ENCODE measurements around the gene MAP4K4.
"Not testable (repeated sequence)": the region's sequence is repeated elsewhere in the genome, so short reads cannot be mapped to it uniquely, and the experiment has no call there.

Gene MAP4K4

GRCh38 chr2:101754618-101755017 lies 57.1 kb downstream of the MAP4K4 start:
- Histone ChIP-seq H3K27ac (peak overlapping the region in 1 of 21 experiments; percentile 1), H3K4me3 (no peak overlapping the region)

- peak overlapping the region in 1 of 21 experiments; percentile 12 for H3K27ac ChIP-seq
- H3K4me3 ChIP-seq: no peak overlapping the region
Measured at GRCh38 chr2:101756266-101756665, 58.8 kb downstream of the MAP4K4 start.

- Histone ChIP-seq H3K4me3 (no peak overlapping the region), H3K27ac (peak overlapping the region in 3 of 21 experiments; percentile 15 to 67 (median 58))
Measured at GRCh38 chr2:101758001-101758400, 60.5 kb downstream of the MAP4K4 start.

- Histone ChIP-seq H3K27ac (peak overlapping the region in 3 of 21 experiments; percentile 30 to 67 (median 44)), H3K4me3 (no peak overlapping the region)
Measured at GRCh38 chr2:101759162-101759561, 61.7 kb downstream of the MAP4K4 start.

GRCh38 chr2:101762451-101763171 lies 65.1 kb downstream of the MAP4K4 start:
- Histone ChIP-seq H3K27ac (peak overlapping the region in 8 of 21 experiments; percentile 5 to 69 (median 22)), H3K4me3 (no peak overlapping the region)

- Histone ChIP-seq H3K27ac (no peak overlapping the region), H3K4me3 (no peak overlapping the region)
Measured at GRCh38 chr2:101763496-101764333, 66.2 kb downstream of the MAP4K4 start.

GRCh38 chr2:101766337-101766736 lies 68.8 kb downstream of the MAP4K4 start:
- H3K4me3 ChIP-seq: no peak overlapping the region
- peak overlapping the region in 10 of 21 experiments; percentile 2 to 71 (median 42) for H3K27ac ChIP-seq

- Histone ChIP-seq H3K27ac (peak overlapping the region in 12 of 21 experiments; percentile 6 to 71 (median 41)), H3K4me3 (no peak overlapping the region)
Measured at GRCh38 chr2:101766871-101767739, 69.6 kb downstream of the MAP4K4 start.

GRCh38 chr2:101768556-101769220 lies 71.2 kb downstream of the MAP4K4 start:
- Histone ChIP-seq H3K27ac (peak overlapping the region in 4 of 21 experiments; percentile 1 to 71 (median 40)), H3K4me3 (no peak overlapping the region)

- H3K27ac ChIP-seq, H3K4me3 ChIP-seq: not testable (repeated sequence)
Measured at GRCh38 chr2:101769726-101770125, 72.2 kb downstream of the MAP4K4 start.

- Histone ChIP-seq H3K4me3 (no peak overlapping the region), H3K27ac (peak overlapping the region in 2 of 21 experiments; percentile 4 to 22)
Measured at GRCh38 chr2:101770726-101771125, 73.2 kb downstream of the MAP4K4 start.

- no peak overlapping the region for H3K4me3 ChIP-seq
- peak overlapping the region in 2 of 21 experiments; percentile 4 to 22 for H3K27ac ChIP-seq
Measured at GRCh38 chr2:101771227-101771902, 73.9 kb downstream of the MAP4K4 start.

GRCh38 chr2:101771910-101772321 lies 74.4 kb downstream of the MAP4K4 start:
- Histone ChIP-seq H3K4me3 (no peak overlapping the region), H3K27ac (no peak overlapping the region)

- no peak overlapping the region for H3K4me3 ChIP-seq
- H3K27ac ChIP-seq: no peak overlapping the region
Measured at GRCh38 chr2:101773137-101773536, 75.6 kb downstream of the MAP4K4 start.

- H3K27ac ChIP-seq, H3K4me3 ChIP-seq: not testable (repeated sequence)
Measured at GRCh38 chr2:101773961-101774360, 76.5 kb downstream of the MAP4K4 start.

GRCh38 chr2:101775092-101775491 lies 77.6 kb downstream of the MAP4K4 start:
- H3K27ac ChIP-seq: no peak overlapping the region
- no peak overlapping the region for H3K4me3 ChIP-seq

- Histone ChIP-seq H3K4me3 (no peak overlapping the region), H3K27ac (no peak overlapping the region)
Measured at GRCh38 chr2:101775636-101776035, 78.1 kb downstream of the MAP4K4 start.

- no peak overlapping the region for H3K27ac ChIP-seq
- no peak overlapping the region for H3K4me3 ChIP-seq
Measured at GRCh38 chr2:101776172-101777043, 78.9 kb downstream of the MAP4K4 start.
